GM10847 (cell line): ENCODE results near the gene MDFIC2.

Source experiments
- POLR2A ChIP-seq: IDR thresholded peaks from 2 replicates; pipeline ENCODE4 v1.6.1; 2011; ENCODE audit not compliant: insufficient read length; ENCODE audit errors: extremely low read depth

Gene MDFIC2

GRCh38 chr3:70273492-70273891 is 38.9 kb downstream of the MDFIC2 start:
- TF ChIP-seq POLR2A: no peak

GRCh38 chr3:70272798-70273197 is 39.6 kb downstream of the MDFIC2 start:
- no peak for TF ChIP-seq POLR2A

- TF ChIP-seq POLR2A: no peak
Observed at GRCh38 chr3:70264122-70264780, 48.2 kb downstream of the MDFIC2 start.

GRCh38 chr3:70261283-70261682 is 51.2 kb downstream of the MDFIC2 start:
- no peak for TF ChIP-seq POLR2A

GRCh38 chr3:70256566-70256965 is 55.9 kb downstream of the MDFIC2 start:
- TF ChIP-seq POLR2A: no peak

- no peak for TF ChIP-seq POLR2A
Observed at GRCh38 chr3:70250492-70250891, 61.9 kb downstream of the MDFIC2 start.

GRCh38 chr3:70249509-70250160 is 62.8 kb downstream of the MDFIC2 start:
- no peak for TF ChIP-seq POLR2A

GRCh38 chr3:70248856-70249255 is 63.6 kb downstream of the MDFIC2 start:
- no peak for TF ChIP-seq POLR2A

- no peak for TF ChIP-seq POLR2A
Observed at GRCh38 chr3:70247955-70248354, 64.5 kb downstream of the MDFIC2 start.

GRCh38 chr3:70245746-70246525 is 66.5 kb downstream of the MDFIC2 start:
- TF ChIP-seq POLR2A: no peak

GRCh38 chr3:70244422-70244821 is 68.0 kb downstream of the MDFIC2 start:
- TF ChIP-seq POLR2A: no peak

GRCh38 chr3:70242297-70242882 is 70.0 kb downstream of the MDFIC2 start:
- no peak for TF ChIP-seq POLR2A

- TF ChIP-seq POLR2A: no peak
Observed at GRCh38 chr3:70233812-70234211, 78.6 kb downstream of the MDFIC2 start.

- no peak for TF ChIP-seq POLR2A
Observed at GRCh38 chr3:70233112-70233511, 79.3 kb downstream of the MDFIC2 start.

GRCh38 chr3:70231266-70231701 is 81.2 kb downstream of the MDFIC2 start:
- no peak for TF ChIP-seq POLR2A

- TF ChIP-seq POLR2A: no peak
Observed at GRCh38 chr3:70227437-70227836, 85.0 kb downstream of the MDFIC2 start.
